Measurements from ENCODE around the gene OTOG.

The OTOG gene

GRCh38 chr11:17563961-17564686 lies 17.1 kb downstream of the OTOG start:
- DNase-seq: no peak

- no peak for DNase-seq
Observed at GRCh38 chr11:17564687-17565042, 17.6 kb downstream of the OTOG start.

GRCh38 chr11:17568944-17569343 lies 21.9 kb downstream of the OTOG start:
- no peak for DNase-seq

GRCh38 chr11:17570034-17570433 lies 23.0 kb downstream of the OTOG start:
- DNase-seq: no peak

GRCh38 chr11:17571431-17572358 lies 24.6 kb downstream of the OTOG start:
- no peak for DNase-seq

- no peak for DNase-seq
Observed at GRCh38 chr11:17572359-17572690, 25.3 kb downstream of the OTOG start.

GRCh38 chr11:17572791-17573460 lies 25.9 kb downstream of the OTOG start:
- no peak for DNase-seq

- no peak for DNase-seq
Observed at GRCh38 chr11:17573526-17573925, 26.5 kb downstream of the OTOG start.

- DNase-seq: no peak
Observed at GRCh38 chr11:17574141-17575091, 27.4 kb downstream of the OTOG start.

GRCh38 chr11:17575431-17576425 lies 28.7 kb downstream of the OTOG start:
- DNase-seq: no peak

GRCh38 chr11:17578296-17578695 lies 31.2 kb downstream of the OTOG start:
- DNase-seq: no peak

- DNase-seq: no peak
Observed at GRCh38 chr11:17578958-17579357, 31.9 kb downstream of the OTOG start.

- DNase-seq: no peak
Observed at GRCh38 chr11:17579451-17579850, 32.4 kb downstream of the OTOG start.

- DNase-seq: no peak
Observed at GRCh38 chr11:17580271-17580670, 33.2 kb downstream of the OTOG start.

- DNase-seq: no peak
Observed at GRCh38 chr11:17581036-17581731, 34.1 kb downstream of the OTOG start.

GRCh38 chr11:17581732-17582053 lies 34.6 kb downstream of the OTOG start:
- no peak for DNase-seq

GRCh38 chr11:17585911-17586695 lies 39.0 kb downstream of the OTOG start:
- DNase-seq: no peak

GRCh38 chr11:17588166-17588565 lies 41.1 kb downstream of the OTOG start:
- DNase-seq: no peak

- DNase-seq: no peak
Observed at GRCh38 chr11:17588721-17589120, 41.7 kb downstream of the OTOG start.

GRCh38 chr11:17590463-17590862 lies 43.4 kb downstream of the OTOG start:
- no peak for DNase-seq
